Measurements from ENCODE around the gene NFE2L2. TPM values are rescaled to one million over a fixed set of nuclear protein-coding genes. Genes with fewer than 3 reads are reported as not detected.

NFE2L2 gene
- total and polyA plus RNA-seq, 2 experiments from 2014 or later, result 35.0 to 39.1 TPM

DNA sequence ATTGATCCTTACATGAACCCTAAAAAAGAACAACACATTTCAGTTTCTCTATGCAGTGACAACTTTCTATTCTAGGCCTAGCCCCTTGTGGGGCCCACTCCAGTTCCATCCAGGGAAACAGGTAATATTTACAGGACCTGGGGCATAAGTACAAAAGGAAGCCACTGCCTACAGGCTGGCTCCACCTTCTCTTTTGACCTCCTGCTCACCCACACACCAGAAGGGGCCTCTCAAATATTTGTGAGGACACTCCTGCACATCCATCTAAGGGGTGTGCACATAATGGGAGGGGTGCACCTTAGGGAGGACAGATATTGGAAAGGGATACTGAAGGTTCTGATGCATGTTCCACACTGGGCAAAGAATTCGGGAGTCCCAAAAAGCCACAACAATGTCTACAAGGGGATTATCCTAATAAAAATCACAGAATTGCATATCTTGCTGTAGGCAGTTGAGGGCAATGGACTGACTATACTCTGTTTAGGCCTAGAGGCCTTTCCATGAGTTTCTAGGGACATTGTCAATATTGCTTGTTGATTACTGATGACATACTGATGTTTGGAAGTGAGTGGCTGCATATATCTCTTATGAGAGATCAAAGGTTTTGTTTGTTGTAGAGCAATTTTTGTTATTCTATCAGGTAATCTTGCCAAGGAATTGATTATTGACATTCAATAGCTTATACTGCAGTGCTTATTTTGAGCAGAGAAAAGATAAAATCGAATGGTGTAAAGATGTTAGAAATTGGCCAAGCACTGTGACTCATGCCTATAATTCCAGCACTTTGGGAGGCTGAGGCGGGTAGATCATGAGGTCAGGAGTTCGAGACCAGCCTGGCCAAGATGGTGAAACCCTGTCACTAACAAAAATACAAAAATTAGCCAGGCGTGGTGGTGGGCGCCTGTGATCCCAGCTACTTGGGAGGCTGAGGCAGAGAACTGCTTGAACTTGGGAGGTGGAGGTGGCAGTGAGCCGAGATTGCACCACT, 75.8 kb downstream of the NFE2L2 start:
- Histone ChIP-seq H2AFZ (no peak overlapping the region), H3K27me3 (ENCODE audit: insufficient read depth) (no peaks in the 10 kb centered on the region), H3F3A (replicated peaks; ENCODE audit: low read depth) (no peaks in the 10 kb centered on the region), H3K4me2 (no peak overlapping the region), H3K9me2 (ENCODE audit: insufficient read depth) (no peaks in the 10 kb centered on the region), H3K79me2 (replicated peaks; ENCODE audit: insufficient read depth) (no peaks in the 10 kb centered on the region), H3K27ac (ENCODE audit: low read depth) (no peak overlapping the region), H3K4me3 (no peak overlapping the region), H4K20me1 (replicated peaks; ENCODE audit: insufficient read depth) (no peaks in the 10 kb centered on the region), H3K4me1 (ENCODE audit: insufficient read depth) (0 out of 2 replicates have a peak, but pooled peaks cover 10% of the 10 kb centered on the region), H3K36me3 (ENCODE audit: insufficient read depth) (no peaks in the 10 kb centered on the region)
- DNase-seq (ENCODE audit: low spot score) (no peak), ATAC-seq (no peak)
- no peak overlapping the region for H3K4me3 Mint-ChIP-seq
- H3K4me1 Mint-ChIP-seq, result peaks cover 5% of the 10 kb centered on the region
- H3K36me3 Mint-ChIP-seq (ENCODE audit: low read depth), result 0 out of 3 replicates have a peak, but pooled peaks cover 2% of the 10 kb centered on the region
- no peaks in the 10 kb centered on the region for H3K9me3 Mint-ChIP-seq
- H3K27me3 Mint-ChIP-seq (ENCODE audit: insufficient read depth, low read depth, poor library complexity), result no peaks in the 10 kb centered on the region
- no peak for TF ChIP-seq ZNF331 (CRISPR knock-in tag; IDR thresholded peaks at IDR 0.05; ENCODE audit: low read depth)
- no peak for TF ChIP-seq STAT1 (IDR thresholded peaks at IDR 0.05; ENCODE audit: unreplicated experiment)
- no peak for TF ChIP-seq JUNB (IDR thresholded peaks at IDR 0.05; ENCODE audit: unreplicated experiment)
- TF ChIP-seq, protein P1, sequence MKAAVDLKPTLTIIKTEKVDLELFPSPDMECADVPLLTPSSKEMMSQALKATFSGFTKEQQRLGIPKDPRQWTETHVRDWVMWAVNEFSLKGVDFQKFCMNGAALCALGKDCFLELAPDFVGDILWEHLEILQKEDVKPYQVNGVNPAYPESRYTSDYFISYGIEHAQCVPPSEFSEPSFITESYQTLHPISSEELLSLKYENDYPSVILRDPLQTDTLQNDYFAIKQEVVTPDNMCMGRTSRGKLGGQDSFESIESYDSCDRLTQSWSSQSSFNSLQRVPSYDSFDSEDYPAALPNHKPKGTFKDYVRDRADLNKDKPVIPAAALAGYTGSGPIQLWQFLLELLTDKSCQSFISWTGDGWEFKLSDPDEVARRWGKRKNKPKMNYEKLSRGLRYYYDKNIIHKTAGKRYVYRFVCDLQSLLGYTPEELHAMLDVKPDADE (IDR thresholded peaks at IDR 0.05), result no peak
- TF ChIP-seq EZH2phosphoT487 (IDR thresholded peaks at IDR 0.05; ENCODE audit: unreplicated experiment), result no peak
- TF ChIP-seq EZH2 (IDR thresholded peaks at IDR 0.05; ENCODE audit: low read depth, unreplicated experiment), result no peak
- no peak for TF ChIP-seq ZNF114 (CRISPR knock-in tag; IDR thresholded peaks at IDR 0.05)
- no peak for TF ChIP-seq CTCF (conservative IDR thresholded peaks at IDR 0.05; ENCODE audit: low read depth in 2 of 2)
- TF ChIP-seq REST (IDR thresholded peaks at IDR 0.05; ENCODE audit: unreplicated experiment), result no peak
- no peak for TF ChIP-seq CREB1 (CRISPR knock-in tag; IDR thresholded peaks at IDR 0.05; ENCODE audit: low read depth)
- no peak for TF ChIP-seq POLR2AphosphoS5 (IDR thresholded peaks at IDR 0.05; ENCODE audit: low read depth)
- TF ChIP-seq, protein P2, sequence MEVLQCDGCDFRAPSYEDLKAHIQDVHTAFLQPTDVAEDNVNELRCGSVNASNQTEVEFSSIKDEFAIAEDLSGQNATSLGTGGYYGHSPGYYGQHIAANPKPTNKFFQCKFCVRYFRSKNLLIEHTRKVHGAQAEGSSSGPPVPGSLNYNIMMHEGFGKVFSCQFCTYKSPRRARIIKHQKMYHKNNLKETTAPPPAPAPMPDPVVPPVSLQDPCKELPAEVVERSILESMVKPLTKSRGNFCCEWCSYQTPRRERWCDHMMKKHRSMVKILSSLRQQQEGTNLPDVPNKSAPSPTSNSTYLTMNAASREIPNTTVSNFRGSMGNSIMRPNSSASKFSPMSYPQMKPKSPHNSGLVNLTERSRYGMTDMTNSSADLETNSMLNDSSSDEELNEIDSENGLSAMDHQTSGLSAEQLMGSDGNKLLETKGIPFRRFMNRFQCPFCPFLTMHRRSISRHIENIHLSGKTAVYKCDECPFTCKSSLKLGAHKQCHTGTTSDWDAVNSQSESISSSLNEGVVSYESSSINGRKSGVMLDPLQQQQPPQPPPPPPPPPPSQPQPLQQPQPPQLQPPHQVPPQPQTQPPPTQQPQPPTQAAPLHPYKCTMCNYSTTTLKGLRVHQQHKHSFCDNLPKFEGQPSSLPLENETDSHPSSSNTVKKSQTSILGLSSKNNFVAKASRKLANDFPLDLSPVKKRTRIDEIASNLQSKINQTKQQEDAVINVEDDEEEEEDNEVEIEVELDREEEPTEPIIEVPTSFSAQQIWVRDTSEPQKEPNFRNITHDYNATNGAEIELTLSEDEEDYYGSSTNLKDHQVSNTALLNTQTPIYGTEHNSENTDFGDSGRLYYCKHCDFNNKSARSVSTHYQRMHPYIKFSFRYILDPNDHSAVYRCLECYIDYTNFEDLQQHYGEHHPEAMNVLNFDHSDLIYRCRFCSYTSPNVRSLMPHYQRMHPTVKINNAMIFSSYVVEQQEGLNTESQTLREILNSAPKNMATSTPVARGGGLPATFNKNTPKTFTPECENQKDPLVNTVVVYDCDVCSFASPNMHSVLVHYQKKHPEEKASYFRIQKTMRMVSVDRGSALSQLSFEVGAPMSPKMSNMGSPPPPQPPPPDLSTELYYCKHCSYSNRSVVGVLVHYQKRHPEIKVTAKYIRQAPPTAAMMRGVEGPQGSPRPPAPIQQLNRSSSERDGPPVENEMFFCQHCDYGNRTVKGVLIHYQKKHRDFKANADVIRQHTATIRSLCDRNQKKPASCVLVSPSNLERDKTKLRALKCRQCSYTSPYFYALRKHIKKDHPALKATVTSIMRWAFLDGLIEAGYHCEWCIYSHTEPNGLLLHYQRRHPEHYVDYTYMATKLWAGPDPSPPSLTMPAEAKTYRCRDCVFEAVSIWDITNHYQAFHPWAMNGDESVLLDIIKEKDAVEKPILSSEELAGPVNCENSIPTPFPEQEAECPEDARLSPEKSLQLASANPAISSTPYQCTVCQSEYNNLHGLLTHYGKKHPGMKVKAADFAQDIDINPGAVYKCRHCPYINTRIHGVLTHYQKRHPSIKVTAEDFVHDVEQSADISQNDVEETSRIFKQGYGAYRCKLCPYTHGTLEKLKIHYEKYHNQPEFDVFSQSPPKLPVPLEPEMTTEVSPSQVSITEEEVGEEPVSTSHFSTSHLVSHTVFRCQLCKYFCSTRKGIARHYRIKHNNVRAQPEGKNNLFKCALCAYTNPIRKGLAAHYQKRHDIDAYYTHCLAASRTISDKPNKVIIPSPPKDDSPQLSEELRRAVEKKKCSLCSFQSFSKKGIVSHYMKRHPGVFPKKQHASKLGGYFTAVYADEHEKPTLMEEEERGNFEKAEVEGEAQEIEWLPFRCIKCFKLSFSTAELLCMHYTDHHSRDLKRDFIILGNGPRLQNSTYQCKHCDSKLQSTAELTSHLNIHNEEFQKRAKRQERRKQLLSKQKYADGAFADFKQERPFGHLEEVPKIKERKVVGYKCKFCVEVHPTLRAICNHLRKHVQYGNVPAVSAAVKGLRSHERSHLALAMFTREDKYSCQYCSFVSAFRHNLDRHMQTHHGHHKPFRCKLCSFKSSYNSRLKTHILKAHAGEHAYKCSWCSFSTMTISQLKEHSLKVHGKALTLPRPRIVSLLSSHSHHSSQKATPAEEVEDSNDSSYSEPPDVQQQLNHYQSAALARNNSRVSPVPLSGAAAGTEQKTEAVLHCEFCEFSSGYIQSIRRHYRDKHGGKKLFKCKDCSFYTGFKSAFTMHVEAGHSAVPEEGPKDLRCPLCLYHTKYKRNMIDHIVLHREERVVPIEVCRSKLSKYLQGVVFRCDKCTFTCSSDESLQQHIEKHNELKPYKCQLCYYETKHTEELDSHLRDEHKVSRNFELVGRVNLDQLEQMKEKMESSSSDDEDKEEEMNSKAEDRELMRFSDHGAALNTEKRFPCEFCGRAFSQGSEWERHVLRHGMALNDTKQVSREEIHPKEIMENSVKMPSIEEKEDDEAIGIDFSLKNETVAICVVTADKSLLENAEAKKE (CRISPR knock-in tag; IDR thresholded peaks at IDR 0.05), result no peak
- no peak for TF ChIP-seq NANOG (IDR thresholded peaks at IDR 0.05; ENCODE audit: borderline replicate concordance)
- H3K27ac Mint-ChIP-seq, result no peak overlapping the region

Measured in GM23338 (cell line).